ENCODE results near the gene ARID1A.

DNA sequence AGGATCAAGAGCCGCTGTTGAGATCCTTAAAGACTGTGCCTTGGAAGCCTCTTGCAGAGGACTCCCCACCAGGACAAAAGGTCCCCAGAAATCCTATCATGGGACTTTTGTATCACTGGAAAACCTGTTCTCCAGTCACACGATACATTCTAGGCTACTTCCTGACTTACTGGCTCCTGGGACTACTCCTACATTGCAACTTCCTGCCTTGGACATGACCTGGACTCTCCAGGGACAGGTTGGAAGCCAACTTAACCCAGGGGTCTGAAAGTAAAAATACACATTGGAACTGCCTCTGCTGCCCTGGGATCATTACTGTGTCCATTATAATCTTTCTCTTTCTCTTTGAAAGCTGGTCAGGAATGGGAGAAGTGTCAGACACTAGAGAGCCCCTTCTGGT lies 101.8 kb downstream of the ARID1A start:
- TF ChIP-seq, protein P1, sequence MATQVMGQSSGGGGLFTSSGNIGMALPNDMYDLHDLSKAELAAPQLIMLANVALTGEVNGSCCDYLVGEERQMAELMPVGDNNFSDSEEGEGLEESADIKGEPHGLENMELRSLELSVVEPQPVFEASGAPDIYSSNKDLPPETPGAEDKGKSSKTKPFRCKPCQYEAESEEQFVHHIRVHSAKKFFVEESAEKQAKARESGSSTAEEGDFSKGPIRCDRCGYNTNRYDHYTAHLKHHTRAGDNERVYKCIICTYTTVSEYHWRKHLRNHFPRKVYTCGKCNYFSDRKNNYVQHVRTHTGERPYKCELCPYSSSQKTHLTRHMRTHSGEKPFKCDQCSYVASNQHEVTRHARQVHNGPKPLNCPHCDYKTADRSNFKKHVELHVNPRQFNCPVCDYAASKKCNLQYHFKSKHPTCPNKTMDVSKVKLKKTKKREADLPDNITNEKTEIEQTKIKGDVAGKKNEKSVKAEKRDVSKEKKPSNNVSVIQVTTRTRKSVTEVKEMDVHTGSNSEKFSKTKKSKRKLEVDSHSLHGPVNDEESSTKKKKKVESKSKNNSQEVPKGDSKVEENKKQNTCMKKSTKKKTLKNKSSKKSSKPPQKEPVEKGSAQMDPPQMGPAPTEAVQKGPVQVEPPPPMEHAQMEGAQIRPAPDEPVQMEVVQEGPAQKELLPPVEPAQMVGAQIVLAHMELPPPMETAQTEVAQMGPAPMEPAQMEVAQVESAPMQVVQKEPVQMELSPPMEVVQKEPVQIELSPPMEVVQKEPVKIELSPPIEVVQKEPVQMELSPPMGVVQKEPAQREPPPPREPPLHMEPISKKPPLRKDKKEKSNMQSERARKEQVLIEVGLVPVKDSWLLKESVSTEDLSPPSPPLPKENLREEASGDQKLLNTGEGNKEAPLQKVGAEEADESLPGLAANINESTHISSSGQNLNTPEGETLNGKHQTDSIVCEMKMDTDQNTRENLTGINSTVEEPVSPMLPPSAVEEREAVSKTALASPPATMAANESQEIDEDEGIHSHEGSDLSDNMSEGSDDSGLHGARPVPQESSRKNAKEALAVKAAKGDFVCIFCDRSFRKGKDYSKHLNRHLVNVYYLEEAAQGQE (IDR thresholded peaks at IDR 0.05; ENCODE audit: insufficient read depth in 1 of 2, low read depth in 2 of 2, low read length in 2 of 2): no peak
- no peak for TF ChIP-seq TAF1 (IDR thresholded peaks at IDR 0.05; ENCODE audit: borderline replicate concordance, insufficient read depth, low read length)
- TF ChIP-seq POLR2AphosphoS5 (IDR thresholded peaks at IDR 0.05; ENCODE audit: low read depth, low read length): no peak
- no peak for TF ChIP-seq SIN3A (IDR thresholded peaks at IDR 0.05; ENCODE audit: borderline replicate concordance, insufficient read depth, low read length)
- TF ChIP-seq FOXP2 (optimal IDR thresholded peaks at IDR 0.05; ENCODE audit: borderline replicate concordance, extremely low read depth, extremely low read length, insufficient read depth): no peak

Data from PFSK-1 (cell line).